NCI-H2196 treated with DMSO at 0.1 percent for 48 hours (cell line): ENCODE measurements around the gene SASH1.
"Not testable (repeated sequence)": the region's sequence is repeated elsewhere in the genome, so short reads cannot be mapped to it uniquely, and the experiment has no call there.

Experiments used
- DNase-seq: peaks from one replicate; lab custom pipeline; 2025; ENCODE audit not compliant: unreplicated experiment; lab: John Stamatoyannopoulos, UW

Gene SASH1

GRCh38 chr6:148328876-148329555 is 13.6 kb upstream of the SASH1 start:
- no peak for DNase-seq

- no peak for DNase-seq
Observed at GRCh38 chr6:148329596-148330381, 12.8 kb upstream of the SASH1 start.

GRCh38 chr6:148332088-148332487 is 10.6 kb upstream of the SASH1 start:
- no peak for DNase-seq

- DNase-seq = no peak
Observed at GRCh38 chr6:148336901-148337300, 5.7 kb upstream of the SASH1 start.

- no peak for DNase-seq
Observed at GRCh38 chr6:148339766-148340165, 2.9 kb upstream of the SASH1 start.

- DNase-seq = no peak
Observed at GRCh38 chr6:148340586-148341297, 1.9 kb upstream of the SASH1 start.

GRCh38 chr6:148342100-148342349 is 613 bp upstream of the SASH1 start:
- no peak for DNase-seq

- DNase-seq = no peak
Observed at GRCh38 chr6:148343047-148343782, 577 bp downstream of the SASH1 start.

GRCh38 chr6:148345176-148345575 is 2.5 kb downstream of the SASH1 start:
- no peak for DNase-seq

GRCh38 chr6:148345578-148345977 is 2.9 kb downstream of the SASH1 start:
- DNase-seq = no peak

- DNase-seq = no peak
Observed at GRCh38 chr6:148346681-148347440, 4.2 kb downstream of the SASH1 start.

- DNase-seq = no peak
Observed at GRCh38 chr6:148347441-148348054, 4.9 kb downstream of the SASH1 start.

GRCh38 chr6:148348335-148348734 is 5.7 kb downstream of the SASH1 start:
- no peak for DNase-seq

GRCh38 chr6:148348778-148349177 is 6.1 kb downstream of the SASH1 start:
- no peak for DNase-seq

- no peak for DNase-seq
Observed at GRCh38 chr6:148349466-148349865, 6.8 kb downstream of the SASH1 start.

- DNase-seq = no peak
Observed at GRCh38 chr6:148351309-148351708, 8.7 kb downstream of the SASH1 start.

- DNase-seq = not testable (repeated sequence)
Observed at GRCh38 chr6:148352421-148352820, 9.8 kb downstream of the SASH1 start.

- DNase-seq = no peak
Observed at GRCh38 chr6:148358196-148358785, 15.7 kb downstream of the SASH1 start.

GRCh38 chr6:148359228-148359627 is 16.6 kb downstream of the SASH1 start:
- DNase-seq = no peak
